Choroid plexus epithelial cell (primary cell): Measurements from ENCODE around the gene SLC35F3.

Experiments
- DNase-seq: peaks from one replicate; pipeline ENCODE4 v3.0.0-alpha.2; 2010; ENCODE audit warnings: low read depth
- H3K4me3 ChIP-seq: 2 replicates; pipeline ENCODE4 v1.5.1; 2011; ENCODE audit warnings: low read depth, mild to moderate bottlenecking, control low read depth, low read length, moderate library complexity
- TF ChIP-seq, protein P1 (sequence below): conservative IDR thresholded peaks from 2 replicates; pipeline ENCODE4 v1.5.1; 2011; ENCODE audit warnings: low read depth, mild to moderate bottlenecking, control low read depth, inconsistent platforms, low read length, moderate library complexity

Gene SLC35F3

GRCh38 chr1:234272656-234273312 is 368.3 kb downstream of the SLC35F3 start:
- H3K4me3 ChIP-seq, result no peak overlapping the region
- TF ChIP-seq, protein P1, sequence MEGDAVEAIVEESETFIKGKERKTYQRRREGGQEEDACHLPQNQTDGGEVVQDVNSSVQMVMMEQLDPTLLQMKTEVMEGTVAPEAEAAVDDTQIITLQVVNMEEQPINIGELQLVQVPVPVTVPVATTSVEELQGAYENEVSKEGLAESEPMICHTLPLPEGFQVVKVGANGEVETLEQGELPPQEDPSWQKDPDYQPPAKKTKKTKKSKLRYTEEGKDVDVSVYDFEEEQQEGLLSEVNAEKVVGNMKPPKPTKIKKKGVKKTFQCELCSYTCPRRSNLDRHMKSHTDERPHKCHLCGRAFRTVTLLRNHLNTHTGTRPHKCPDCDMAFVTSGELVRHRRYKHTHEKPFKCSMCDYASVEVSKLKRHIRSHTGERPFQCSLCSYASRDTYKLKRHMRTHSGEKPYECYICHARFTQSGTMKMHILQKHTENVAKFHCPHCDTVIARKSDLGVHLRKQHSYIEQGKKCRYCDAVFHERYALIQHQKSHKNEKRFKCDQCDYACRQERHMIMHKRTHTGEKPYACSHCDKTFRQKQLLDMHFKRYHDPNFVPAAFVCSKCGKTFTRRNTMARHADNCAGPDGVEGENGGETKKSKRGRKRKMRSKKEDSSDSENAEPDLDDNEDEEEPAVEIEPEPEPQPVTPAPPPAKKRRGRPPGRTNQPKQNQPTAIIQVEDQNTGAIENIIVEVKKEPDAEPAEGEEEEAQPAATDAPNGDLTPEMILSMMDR, result no peak
- no peak for DNase-seq

GRCh38 chr1:234273981-234274380 is 369.5 kb downstream of the SLC35F3 start:
- H3K4me3 ChIP-seq, result no peak overlapping the region
- no peak for DNase-seq
- TF ChIP-seq, protein P1, result no peak

DNA sequence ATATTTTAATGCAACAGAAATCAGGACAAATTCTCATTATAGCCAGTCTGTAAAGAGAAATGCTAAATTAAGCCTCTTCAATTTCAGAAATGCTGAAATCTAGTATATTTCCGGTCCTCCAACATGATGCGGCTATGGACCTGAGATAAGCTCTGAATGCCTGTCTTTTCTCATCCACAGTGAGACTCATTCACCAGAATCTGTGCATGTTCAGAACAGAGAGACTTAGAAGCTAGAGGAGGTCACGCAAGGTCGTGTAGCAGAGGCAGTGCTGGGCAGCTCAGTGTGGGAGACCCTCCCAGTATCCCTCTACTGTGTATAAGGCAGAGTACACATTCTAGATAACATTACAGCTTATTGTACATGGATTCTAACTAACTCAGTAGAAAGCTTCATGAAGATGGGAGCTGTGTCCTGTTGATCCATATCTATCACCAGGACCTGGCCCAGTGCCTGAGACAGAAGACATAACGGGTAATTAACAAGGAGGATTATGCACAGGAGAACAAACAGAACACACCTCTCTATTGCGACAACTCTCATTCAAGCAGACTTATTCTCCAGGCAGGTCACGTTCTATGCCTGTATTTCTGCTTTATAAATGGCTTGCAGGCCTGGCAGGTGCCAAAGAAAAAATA is 371.8 kb downstream of the SLC35F3 start:
- no peak for DNase-seq
- TF ChIP-seq, protein P1, result no peak
- no peak overlapping the region for H3K4me3 ChIP-seq

DNA sequence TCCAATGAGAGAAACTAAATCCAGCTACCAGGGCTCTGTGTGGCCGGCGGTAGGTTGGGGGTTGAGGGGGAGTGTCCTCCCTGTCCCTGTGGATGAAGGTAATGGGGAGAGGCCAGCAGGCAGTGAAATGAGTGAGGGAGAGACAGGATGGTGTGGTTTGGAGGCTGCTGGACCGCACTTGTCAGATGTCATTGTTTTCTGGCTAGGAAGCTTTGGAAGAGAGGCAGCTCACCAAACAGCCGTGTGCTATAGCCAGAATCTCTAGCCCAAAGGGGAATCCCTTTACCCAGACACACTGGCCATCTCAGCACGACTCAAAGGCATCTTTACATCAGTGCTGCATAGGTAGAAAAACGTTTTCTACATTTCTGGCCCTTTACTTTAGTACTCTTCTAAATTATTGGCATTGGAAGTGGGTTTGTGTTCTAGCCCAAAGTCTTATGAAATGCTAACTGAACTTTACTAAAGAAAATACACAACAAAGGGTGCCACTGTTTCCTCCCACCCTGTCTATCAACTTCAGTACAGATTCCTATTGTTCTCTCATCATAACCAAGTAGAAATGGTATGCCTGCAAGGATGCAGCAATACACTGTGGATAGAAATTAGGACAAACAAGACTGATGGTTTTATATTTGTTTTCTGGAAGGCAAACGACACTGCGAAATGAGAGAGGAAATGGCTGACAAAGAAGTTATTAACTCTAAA is 372.8 kb downstream of the SLC35F3 start:
- DNase-seq, result no peak
- no peak overlapping the region for H3K4me3 ChIP-seq
- TF ChIP-seq, protein P1, result no peak

DNA sequence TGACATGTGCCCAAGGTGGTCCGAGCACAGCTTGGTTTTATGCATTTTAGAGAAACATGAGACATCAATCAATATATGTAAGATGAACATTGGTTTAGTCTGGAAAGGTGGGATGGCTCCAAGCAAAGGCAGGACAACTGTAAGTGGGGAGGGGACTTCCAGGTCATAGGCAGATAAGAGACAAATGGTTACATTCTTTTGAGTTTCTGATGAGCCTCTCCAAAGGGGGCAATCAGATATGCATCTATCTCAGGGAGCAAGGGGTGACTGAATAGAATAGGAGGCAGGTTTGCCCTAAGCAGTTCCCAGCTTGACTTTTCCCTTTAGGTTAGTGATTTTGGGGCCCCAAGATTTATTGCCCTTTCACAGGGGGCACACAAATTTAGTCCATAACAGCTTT is 374.5 kb downstream of the SLC35F3 start:
- TF ChIP-seq, protein P1, result no peak

DNA sequence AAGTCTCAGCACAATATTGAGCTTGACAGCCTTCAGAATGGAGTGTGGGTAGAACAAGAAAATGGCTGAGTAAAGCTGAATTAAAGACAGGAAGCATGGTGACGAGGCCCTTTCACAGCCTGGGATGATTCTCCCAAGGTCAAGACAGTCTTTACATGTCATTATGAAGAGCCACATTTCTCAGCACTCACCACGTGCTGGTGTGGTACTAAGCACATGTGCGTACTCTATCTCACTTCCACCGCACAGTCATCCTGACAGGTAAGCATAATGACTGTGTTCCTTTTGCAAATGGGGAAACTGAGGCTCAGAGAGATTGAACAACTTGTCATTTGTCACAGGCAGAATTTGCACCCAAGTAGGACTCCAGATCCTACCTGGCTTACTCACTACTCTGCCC is 376.0 kb downstream of the SLC35F3 start:
- no peak for DNase-seq
- H3K4me3 ChIP-seq, result no peak overlapping the region
- TF ChIP-seq, protein P1, result no peak

More for the DNA sequence above, 374.5 kb downstream of the SLC35F3 start:
- H3K4me3 ChIP-seq, result no peak overlapping the region
- no peak for DNase-seq
